Fibroblast of skin of right biceps (primary cell): Measurements from ENCODE around the gene ZNF831.

Experiments
- DNase-seq: peaks from one replicate; pipeline ENCODE4 v3.0.0-alpha.2; 2013

The ZNF831 gene

GRCh38 chr20:59182401-59183044 lies 18.9 kb downstream of the ZNF831 start:
- DNase-seq: no peak

GRCh38 chr20:59183751-59184150 lies 20.1 kb downstream of the ZNF831 start:
- no peak for DNase-seq

- peak; percentile 24 for DNase-seq
Measured at GRCh38 chr20:59184880-59185447, 21.3 kb downstream of the ZNF831 start.

- DNase-seq: no peak
Measured at GRCh38 chr20:59185809-59186208, 22.2 kb downstream of the ZNF831 start.

- no peak for DNase-seq
Measured at GRCh38 chr20:59190466-59190865, 26.8 kb downstream of the ZNF831 start.

- DNase-seq: no peak
Measured at GRCh38 chr20:59191036-59191755, 27.6 kb downstream of the ZNF831 start.

GRCh38 chr20:59191756-59192532 lies 28.3 kb downstream of the ZNF831 start:
- no peak for DNase-seq

- no peak for DNase-seq
Measured at GRCh38 chr20:59192533-59192896, 28.9 kb downstream of the ZNF831 start.

- no peak for DNase-seq
Measured at GRCh38 chr20:59193325-59193724, 29.7 kb downstream of the ZNF831 start.

- DNase-seq: no peak
Measured at GRCh38 chr20:59194023-59194935, 30.7 kb downstream of the ZNF831 start.

- DNase-seq: no peak
Measured at GRCh38 chr20:59195316-59195993, 31.8 kb downstream of the ZNF831 start.

GRCh38 chr20:59204165-59204894 lies 40.7 kb downstream of the ZNF831 start:
- no peak for DNase-seq

GRCh38 chr20:59205044-59205443 lies 41.4 kb downstream of the ZNF831 start:
- DNase-seq: no peak

- no peak for DNase-seq
Measured at GRCh38 chr20:59207235-59207634, 43.6 kb downstream of the ZNF831 start.

GRCh38 chr20:59207742-59208357 lies 44.2 kb downstream of the ZNF831 start:
- DNase-seq: no peak

GRCh38 chr20:59210186-59210585 lies 46.6 kb downstream of the ZNF831 start:
- DNase-seq: no peak

- no peak for DNase-seq
Measured at GRCh38 chr20:59211208-59211765, 47.7 kb downstream of the ZNF831 start.

GRCh38 chr20:59214073-59214472 lies 50.5 kb downstream of the ZNF831 start:
- DNase-seq: no peak

GRCh38 chr20:59214606-59215547 lies 51.3 kb downstream of the ZNF831 start:
- DNase-seq: no peak
